ENCODE measurements around the gene VCL.

The VCL gene

DNA sequence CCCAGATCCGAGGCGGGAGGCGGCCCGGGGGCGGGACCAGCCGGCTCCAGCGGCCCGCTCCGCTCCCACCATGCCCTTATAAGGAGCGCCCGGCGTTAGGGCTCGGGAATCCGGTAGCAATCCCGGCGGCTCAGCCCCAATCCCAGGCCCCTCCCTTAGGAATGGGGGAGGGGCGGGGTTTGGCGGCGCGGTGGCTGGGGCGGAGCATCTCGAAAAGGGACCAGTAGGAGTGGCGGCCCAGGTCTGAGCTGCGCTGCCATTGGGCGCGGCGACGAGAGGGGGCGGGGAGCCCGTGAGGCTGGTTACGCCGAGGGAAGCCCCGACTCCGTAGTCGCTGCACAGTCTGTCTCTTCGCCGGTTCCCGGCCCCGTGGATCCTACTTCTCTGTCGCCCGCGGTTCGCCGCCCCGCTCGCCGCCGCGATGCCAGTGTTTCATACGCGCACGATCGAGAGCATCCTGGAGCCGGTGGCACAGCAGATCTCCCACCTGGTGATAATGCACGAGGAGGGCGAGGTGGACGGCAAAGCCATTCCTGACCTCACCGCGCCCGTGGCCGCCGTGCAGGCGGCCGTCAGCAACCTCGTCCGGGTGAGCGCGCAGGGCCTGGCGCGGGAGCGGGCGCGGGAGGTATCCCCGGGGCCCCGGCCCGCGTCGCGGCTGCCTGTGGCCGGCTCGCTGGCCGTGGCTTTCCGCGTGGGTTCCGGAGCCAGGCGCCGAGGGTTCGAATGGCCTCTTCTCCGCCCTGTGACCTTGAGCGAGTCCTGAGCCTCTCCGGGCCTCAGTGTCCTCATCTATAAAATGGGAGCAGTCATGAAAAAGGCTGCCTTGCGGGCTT, at the start of gene VCL:
TSS of gene VCL (plus strand) at position 330 of the 836 bp plus-strand sequence. CDS start at position 422, 92 bp downstream.
- in situ Hi-C loops (cut with HindIII; ENCODE audit: low sequenced_read_pairs): no loop called here

GRCh38 chr10:73948947-73949633, 48.8 kb upstream of the VCL start:
- in situ Hi-C loops (cut with HindIII; ENCODE audit: low sequenced_read_pairs): no loop called here

GRCh38 chr10:73950155-73950948, 47.6 kb upstream of the VCL start:
- in situ Hi-C loops (cut with HindIII; ENCODE audit: low sequenced_read_pairs): no loop called here

GRCh38 chr10:73953665-73954064, 44.3 kb upstream of the VCL start:
- in situ Hi-C loops (cut with HindIII; ENCODE audit: low sequenced_read_pairs): no loop called here

- in situ Hi-C loops (cut with HindIII; ENCODE audit: low sequenced_read_pairs): no loop called here
Measured at GRCh38 chr10:73954737-73955136, 43.2 kb upstream of the VCL start.

GRCh38 chr10:73955719-73956118, 42.2 kb upstream of the VCL start:
- in situ Hi-C loops (cut with HindIII; ENCODE audit: low sequenced_read_pairs): no loop called here

DNA sequence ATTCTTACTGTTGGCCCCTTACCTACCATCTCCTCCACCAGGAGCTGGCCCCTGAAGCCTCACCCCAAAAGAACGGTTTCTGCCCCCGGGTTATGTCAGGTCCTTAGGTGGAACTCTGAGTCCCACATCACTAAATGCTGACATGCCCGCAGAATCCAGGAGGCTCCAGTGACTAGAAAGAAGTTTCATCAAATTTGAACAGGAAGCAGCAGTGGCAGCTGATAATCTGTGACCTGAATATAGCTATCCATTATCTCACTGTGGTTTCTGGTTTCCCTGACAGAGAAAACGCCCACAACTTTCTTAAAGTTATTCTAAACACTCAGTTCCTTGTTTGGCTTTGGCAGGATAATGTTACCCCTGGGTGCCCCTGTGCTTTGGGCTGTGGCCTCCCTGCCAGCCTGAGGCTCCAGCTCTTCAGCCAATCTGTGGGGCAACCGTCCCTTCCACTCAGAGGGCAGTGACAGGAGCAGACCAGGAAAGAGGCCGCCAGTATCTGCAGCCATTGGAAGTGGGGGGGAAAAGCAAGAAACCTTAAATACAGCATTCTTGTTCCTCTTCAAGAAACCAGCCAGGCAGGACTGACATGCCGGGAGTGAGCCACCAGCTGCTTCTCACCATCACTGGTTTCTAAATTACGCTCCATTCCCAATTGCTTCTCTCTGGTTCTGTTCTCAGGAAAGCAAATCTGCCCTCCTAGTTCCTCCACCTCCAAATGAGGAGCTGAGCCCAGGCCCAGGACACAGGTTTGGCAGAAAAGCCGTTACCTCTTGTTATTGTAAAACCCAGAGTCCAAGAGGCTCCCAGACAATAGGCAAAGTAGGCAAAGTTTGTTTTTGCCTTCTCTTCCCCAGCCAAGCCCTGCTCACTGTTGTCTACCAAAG, 41.2 kb upstream of the VCL start:
- in situ Hi-C loops (cut with HindIII; ENCODE audit: low sequenced_read_pairs): no loop called here

- in situ Hi-C loops (cut with HindIII; ENCODE audit: low sequenced_read_pairs): loop anchor here (5.0 kb wide), 1 partner anchor 77 kb away; no protein-coding TSS in a partner anchor
Measured at GRCh38 chr10:73959484-73960243, 38.3 kb upstream of the VCL start.

GRCh38 chr10:73962386-73962785, 35.5 kb upstream of the VCL start:
- in situ Hi-C loops (cut with HindIII; ENCODE audit: low sequenced_read_pairs): loop anchor here (5.0 kb wide), 1 partner anchor 80 kb away; no protein-coding TSS in a partner anchor

- in situ Hi-C loops (cut with HindIII; ENCODE audit: low sequenced_read_pairs): loop anchor here (5.0 kb wide), 1 partner anchor 81 kb away; no protein-coding TSS in a partner anchor
Measured at GRCh38 chr10:73963533-73963932, 34.4 kb upstream of the VCL start.

GRCh38 chr10:73964743-73965142, 33.2 kb upstream of the VCL start:
- in situ Hi-C loops (cut with HindIII; ENCODE audit: low sequenced_read_pairs): loop anchor here (5.0 kb wide), 3 partner anchors 48 to 108 kb away; no protein-coding TSS in a partner anchor

GRCh38 chr10:73965267-73965889, 32.5 kb upstream of the VCL start:
- in situ Hi-C loops (cut with HindIII; ENCODE audit: low sequenced_read_pairs): loop anchor here (5.0 kb wide), 2 partner anchors 47 to 107 kb away; no protein-coding TSS in a partner anchor

DNA sequence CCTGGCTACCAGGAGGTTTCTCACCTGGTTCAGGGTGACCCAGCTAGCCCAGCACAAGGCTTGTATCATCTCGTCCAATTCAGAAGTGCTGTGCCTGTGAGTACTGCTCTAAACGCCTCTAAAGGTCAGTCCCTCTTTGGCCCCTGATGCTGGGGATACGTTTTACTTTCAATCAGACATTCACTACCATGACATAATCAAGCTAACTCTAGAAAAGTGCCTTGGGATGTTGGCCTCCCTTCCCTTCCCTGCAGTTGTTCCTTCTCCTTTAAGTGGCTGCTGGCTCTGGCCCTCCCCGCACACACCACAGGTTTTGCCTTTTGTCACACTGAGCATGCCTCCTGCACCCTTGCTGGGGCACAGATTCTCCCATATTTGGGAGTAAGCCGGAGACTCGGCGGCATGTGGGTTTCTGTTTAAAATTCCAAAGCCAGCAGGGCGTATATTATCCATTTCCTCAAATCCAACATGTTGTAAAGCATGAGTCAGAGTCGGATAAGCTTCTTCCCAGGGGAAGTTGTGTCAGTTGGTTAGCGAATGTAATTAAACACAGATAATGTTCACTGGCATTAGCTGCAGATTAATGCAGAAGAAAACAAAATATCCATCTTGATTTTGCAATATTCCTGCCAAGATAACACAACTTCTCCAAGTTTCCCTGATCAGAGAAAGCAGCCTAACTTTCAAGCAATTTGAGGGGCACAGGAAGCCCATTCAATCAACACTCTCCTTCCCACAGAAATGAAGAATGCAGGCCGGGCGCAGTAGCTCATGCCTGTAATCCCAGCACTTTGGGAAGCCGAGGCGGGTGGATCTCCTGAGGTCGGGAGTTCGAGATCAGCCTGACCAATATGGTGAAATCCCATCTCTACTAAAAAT, 31.8 kb upstream of the VCL start:
- in situ Hi-C loops (cut with HindIII; ENCODE audit: low sequenced_read_pairs): loop anchor here (5.0 kb wide), 2 partner anchors 46 to 106 kb away; no protein-coding TSS in a partner anchor

DNA sequence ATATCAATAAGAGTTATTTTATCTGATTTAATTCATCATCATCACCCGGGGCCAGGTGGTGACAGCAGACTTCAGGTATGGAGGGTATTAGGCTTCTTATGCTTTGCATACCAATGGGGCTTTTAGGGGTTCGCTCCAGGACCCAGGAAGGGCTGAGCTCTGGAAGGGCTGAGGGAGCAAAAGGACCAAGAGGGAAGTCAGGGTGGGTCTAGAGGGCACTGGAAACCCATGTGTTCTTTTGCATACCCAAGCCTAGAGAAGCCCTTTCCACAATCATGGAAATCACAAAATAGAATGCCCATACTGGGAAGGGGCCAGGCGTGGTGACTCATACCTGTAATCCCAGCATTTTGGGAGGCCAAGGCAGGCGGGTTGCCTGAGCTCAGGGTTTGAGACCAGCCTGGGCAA, 30.9 kb upstream of the VCL start:
- in situ Hi-C loops (cut with HindIII; ENCODE audit: low sequenced_read_pairs): loop anchor here (5.0 kb wide), 2 partner anchors 45 to 105 kb away; no protein-coding TSS in a partner anchor

GRCh38 chr10:73967544-73967943, 30.4 kb upstream of the VCL start:
- in situ Hi-C loops (cut with HindIII; ENCODE audit: low sequenced_read_pairs): loop anchor here (5.0 kb wide), 2 partner anchors 45 to 105 kb away; no protein-coding TSS in a partner anchor

DNA sequence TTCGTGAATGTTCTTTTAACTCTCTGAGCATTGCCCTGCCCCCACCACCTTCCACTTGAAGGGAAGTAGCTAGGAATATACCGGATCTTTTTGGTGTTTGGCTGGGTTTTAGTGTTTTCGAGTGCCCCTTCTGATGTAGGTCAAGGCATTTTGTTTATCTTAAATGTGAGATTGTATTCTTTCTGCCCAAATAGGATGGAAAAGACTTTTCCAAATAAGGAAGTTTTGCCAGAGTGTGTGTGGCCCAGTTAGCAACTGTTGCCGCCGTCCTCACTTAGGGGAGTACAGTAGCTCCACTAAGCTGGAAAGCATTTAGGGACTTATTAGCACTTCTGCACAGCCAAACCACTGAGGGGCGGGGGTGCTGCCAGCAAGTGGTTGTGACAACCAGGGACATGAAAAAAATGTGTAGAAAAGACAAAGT, 29.8 kb upstream of the VCL start:
- in situ Hi-C loops (cut with HindIII; ENCODE audit: low sequenced_read_pairs): loop anchor here (5.0 kb wide), 2 partner anchors 44 to 104 kb away; no protein-coding TSS in a partner anchor

- in situ Hi-C loops (cut with HindIII; ENCODE audit: low sequenced_read_pairs): loop anchor here (5.0 kb wide), 2 partner anchors 43 to 103 kb away; no protein-coding TSS in a partner anchor
Measured at GRCh38 chr10:73969224-73969841, 28.6 kb upstream of the VCL start.

Data from endothelial cell of hepatic sinusoid (primary cell).